HG02885 (cell line): ENCODE results near the gene PLK5.
"Not testable (repeated sequence)": the region's sequence is repeated elsewhere in the genome, so short reads cannot be mapped to it uniquely, and the experiment has no call there.

Source experiments
- ATAC-seq: cut with Tn5 transposase; IDR thresholded peaks from one replicate; pipeline ENCODE4 v1.9.1; 2021; ENCODE audit warnings: mild to moderate bottlenecking; ENCODE audit not compliant: unreplicated experiment, poor library complexity

Gene PLK5

GRCh38 chr19:1507192-1507660 lies 16.7 kb upstream of the PLK5 start:
- no peak for ATAC-seq

DNA sequence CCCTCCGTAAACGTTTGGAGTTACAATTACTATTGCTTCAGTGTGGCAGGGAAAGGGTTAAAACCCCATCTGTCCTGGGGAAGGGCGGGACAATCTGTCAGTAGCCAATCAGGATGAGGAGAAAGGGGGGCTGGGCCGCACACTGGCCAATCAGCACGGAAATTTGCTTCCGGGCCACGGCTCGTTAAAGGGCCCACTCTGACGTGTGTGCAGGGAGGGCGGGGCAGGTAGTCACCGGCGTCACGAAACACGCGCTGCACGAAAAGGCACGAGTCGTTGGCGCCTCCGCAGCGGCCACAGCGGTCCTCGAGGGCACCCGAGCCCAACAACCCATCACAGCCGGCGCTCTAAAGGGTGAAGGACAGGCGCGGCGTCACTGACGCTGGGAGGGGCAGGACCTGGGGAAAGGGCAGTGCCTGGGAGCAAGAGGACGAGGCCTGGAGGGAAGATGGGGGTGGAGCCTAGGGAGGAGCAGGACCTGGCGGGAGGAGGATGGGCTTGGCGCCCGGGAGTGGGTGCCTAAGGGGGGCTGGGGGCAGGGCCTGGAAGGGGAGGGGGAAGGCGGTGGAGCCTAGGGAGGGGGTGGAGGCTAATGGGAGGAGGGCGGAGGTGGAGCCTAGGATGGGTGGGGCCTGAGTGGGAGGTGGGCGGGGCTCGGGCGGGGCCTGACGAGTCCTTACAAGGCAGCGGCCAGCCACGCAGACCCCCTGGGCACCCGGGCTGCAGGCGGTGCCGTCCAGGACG lies 15.9 kb upstream of the PLK5 start:
- peak; percentile 67 for ATAC-seq

DNA sequence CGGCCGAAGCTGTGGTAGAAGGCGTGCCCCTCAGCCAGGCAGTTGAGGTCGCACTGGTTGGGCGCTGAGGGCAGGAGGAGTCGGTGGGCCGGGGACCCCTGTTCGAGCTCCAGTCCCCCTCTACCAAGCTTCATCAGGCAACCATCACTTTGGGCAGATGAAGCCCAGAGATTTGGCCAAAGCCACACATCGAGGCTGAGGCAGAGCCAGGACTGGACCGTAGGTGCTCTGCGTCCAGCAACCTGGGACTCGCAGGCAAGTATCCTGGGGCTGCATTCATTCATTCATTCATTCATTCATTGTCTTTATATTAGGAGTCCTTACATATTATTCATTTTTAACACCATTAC lies 15.4 kb upstream of the PLK5 start:
- ATAC-seq: no peak

DNA sequence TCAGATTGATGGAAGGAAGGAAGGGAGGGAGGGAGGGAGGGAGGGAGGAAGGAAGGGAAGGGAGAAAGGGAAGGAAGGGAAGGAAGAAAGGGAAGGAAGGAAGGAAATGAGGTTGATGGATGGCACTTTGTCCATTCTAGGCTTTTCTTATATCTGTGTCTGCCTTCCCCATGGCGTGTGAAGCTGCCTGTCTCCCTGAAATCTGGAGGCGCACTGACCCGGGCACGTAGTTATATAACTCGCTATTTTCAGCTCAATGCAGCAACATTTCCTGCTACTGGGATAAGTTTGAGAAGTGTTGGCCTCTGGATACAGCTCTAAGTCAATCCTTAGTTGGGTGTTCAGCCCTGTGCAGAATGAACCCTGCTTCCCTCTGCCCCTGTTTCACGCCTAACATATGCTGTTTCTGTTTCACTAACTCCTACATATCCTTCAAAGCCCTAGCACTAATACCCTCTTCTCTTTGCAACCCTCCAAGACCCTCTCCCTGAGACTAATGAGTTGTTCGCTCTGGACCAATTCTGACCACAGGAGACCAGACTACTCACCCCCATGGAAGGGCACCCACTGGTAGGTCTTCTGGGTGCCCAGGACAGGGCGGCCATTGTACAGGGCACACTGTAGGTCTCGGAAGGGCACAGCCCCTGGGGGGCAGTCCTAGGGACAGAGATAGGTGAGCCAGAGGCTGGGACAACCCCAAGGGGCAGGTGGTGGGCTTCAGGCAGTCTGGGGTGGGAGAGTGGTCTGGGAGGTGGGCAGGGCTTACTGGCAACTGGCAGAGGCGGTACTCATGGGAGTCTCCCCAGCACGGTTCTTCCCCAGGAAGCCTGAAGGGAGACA lies 14.1 kb upstream of the PLK5 start:
- no peak for ATAC-seq

- ATAC-seq: no peak
Measured at GRCh38 chr19:1510442-1510806, 13.5 kb upstream of the PLK5 start.

DNA sequence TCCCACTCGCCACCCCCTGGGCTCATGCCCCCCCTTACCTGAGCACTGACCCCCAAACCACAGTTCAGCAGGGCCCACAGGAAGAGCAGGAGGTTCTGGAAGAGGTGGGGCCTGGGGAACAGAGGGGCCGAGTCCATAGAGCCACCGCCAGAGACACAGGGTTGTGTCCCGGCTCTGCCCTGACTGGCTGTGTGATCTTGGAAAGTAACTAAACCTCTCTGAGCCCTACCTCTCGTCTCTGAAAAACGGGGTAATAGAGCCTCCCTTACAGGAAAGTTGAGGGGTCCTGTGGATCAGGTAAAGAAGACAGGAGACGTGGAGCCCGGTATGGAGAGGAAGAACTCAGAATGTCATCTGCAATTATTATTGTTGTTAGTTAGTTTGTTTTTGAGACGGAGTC lies 13.1 kb upstream of the PLK5 start:
- ATAC-seq: no peak

- no peak for ATAC-seq
Measured at GRCh38 chr19:1511318-1512317, 12.3 kb upstream of the PLK5 start.

GRCh38 chr19:1512671-1513498 lies 11.0 kb upstream of the PLK5 start, which contains the start of gene ADAMTSL5:
ADAMTSL5 (minus strand) TSS chr19:1513019; CDS start chr19:1510943, 2,076 bp downstream.
- ATAC-seq: no peak

- no peak for ATAC-seq
Measured at GRCh38 chr19:1513499-1514294, 10.2 kb upstream of the PLK5 start.

- ATAC-seq: no peak
Measured at GRCh38 chr19:1514295-1514661, 9.6 kb upstream of the PLK5 start.

DNA sequence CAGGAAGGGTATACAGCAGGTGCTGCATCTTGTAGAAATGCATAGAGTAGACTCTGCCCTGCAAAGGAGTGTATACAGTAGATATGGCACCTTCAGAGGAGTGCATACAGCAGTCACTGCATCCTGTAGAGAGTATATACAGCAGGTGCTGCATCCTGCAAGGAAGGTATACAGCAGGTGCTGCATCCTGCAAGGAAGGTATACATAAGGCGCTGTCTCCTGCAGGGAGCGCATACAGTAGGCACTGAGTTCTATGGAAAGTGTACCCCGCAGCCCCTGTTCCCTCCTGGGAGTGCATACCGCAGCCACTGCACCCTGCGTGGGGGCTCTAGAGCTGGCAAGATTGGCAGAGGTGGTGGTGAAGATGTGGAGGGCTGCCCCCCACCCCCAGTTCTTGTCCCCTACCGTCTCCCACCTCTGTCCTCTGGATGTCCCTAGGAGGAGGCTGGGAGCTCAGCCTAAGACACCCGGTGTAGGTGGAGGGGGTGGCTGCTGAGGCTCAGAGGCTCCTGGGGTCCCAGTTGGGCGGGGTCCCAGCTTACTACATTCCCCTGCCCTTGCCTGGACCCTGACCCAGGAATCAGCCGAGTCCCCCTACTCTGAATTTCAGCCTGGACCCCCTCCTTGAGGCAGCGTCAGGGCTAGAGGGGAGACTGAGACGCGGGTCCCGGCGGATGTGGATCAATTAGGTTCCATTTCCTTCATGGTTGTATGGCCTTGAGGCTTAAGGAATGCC lies 8.7 kb upstream of the PLK5 start:
- ATAC-seq: no peak

DNA sequence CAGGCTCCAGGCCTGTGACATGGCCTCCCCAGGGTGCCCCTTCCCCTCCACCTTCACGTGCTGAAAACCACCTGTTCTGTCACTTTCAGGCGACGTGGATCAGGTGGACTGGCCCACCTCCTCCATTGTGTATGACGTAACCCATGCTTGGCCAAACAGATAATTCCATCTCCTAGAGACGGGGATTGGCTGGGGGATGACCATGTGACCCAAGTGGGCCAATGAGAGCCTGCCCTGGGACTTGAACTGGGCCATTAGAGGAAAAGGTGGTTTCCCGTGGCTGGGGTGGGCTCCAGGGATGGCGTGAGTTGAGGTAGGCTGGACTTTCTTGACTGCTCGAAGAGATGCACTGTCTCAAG lies 7.5 kb upstream of the PLK5 start:
- ATAC-seq: no peak

DNA sequence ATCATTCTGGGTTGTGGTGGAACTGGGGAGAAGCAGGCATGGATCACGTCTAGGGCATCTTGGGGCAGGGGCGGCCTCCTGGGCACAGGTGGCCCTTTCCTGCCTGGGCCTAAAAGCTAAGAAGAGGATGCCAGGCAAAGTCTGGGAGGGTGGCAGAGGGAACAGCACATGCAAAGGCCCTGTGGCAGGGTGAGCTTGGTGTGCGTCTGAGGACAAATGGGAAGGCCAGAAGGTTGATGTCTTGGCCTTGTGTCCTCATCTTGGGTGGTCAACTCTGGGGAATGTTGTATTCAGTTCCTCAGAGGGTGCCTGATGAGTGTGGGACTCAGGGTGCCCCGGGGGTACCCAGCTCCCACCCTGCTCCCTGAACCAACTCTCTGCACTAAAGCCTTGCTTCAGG lies 5.4 kb upstream of the PLK5 start:
- ATAC-seq: no peak

- ATAC-seq: not testable (repeated sequence)
Measured at GRCh38 chr19:1519802-1520201, 4.1 kb upstream of the PLK5 start.

GRCh38 chr19:1520203-1520780 lies 3.6 kb upstream of the PLK5 start:
- no peak for ATAC-seq

DNA sequence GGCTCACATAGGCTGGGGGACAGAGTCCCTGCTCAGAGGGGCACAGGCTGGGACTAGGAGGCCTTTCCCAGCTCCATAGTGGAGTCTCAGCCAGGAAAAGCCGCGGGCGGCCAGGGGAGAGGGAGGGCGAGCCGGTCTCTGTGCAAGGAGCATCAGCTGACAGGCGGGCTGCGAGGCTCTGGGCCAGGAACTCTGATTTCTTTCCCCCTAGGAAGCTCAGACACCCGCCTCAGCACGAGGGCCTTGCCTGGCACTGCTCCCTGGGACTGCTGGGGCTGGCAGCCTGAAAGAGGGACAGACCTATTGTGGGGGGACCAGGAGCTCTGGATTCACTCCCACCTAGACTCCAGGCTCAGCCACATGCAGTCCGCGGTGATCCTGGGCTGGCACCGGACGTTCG lies 2.2 kb upstream of the PLK5 start:
- no peak for ATAC-seq

- no peak for ATAC-seq
Measured at GRCh38 chr19:1522061-1522460, 1.8 kb upstream of the PLK5 start.

DNA sequence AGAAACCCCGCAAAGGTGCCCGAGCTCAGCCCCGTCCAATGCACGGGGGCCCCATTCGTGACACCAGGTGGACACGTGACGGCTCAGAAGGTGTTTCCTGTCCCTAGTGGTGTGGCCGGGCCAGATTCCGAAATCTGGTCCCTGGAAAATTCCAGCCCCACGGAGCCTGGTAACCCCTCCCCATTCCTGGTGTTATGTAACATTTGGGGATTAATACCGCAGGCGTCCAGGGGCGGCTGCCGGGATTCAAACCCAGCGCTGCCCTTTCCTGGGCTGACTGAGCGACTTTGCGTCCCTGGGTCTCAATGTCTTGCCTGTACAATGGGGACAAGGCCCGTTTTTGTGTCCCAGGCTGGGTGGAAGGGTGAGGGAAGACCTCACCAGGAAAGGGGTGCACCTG lies 1.0 kb upstream of the PLK5 start:
- ATAC-seq: no peak
